GM12878 (cell line): ENCODE results near the gene KCND2. TPM values are rescaled to one million over a fixed set of nuclear protein-coding genes. Genes with fewer than 3 reads are reported as not detected.
A peak's percentile ranks its signal among the peaks of the same experiment; 100 is the strongest.

Experiments
- ATAC-seq: fragments of 200-7000 bp; cut with Tn5 transposase; 3 replicates; pipeline ENCODE4 v1.9.1; 2020; ENCODE audit warnings: mild to moderate bottlenecking, moderate library complexity
- BruUV-seq: library from RNA; stranded (reverse); fragments of 400-500 nt; replicated peaks from 2 replicates; lab custom pipeline; 2021; lab: Mats Ljungman, UMichigan
- CTCF ChIA-PET: fragments of 300-600 bp; sonication (Branson Sonifier 250); formaldehyde crosslinking; extraction: SDS; loops from one replicate; lab custom pipeline; 2021; ENCODE audit warnings: inconsistent platforms; lab: Yijun Ruan, JAX
- POLR2A ChIA-PET: fragments of 350-600 bp; formaldehyde crosslinking; extraction: SDS; loops from one replicate; lab custom pipeline; 2021; ENCODE audit warnings: inconsistent platforms; lab: Charles Lee
- RAD21 ChIA-PET: fragments of 300-600 bp; sonication (Branson Sonifier 250); formaldehyde crosslinking; loops from one replicate; lab custom pipeline; 2023; ENCODE audit warnings: antibody characterized with exemption; ENCODE audit not compliant: unreplicated experiment; lab: Charles Lee
- SMC1A ChIA-PET: fragments of 300-600 bp; sonication (Branson Sonifier 250); formaldehyde crosslinking; loops from one replicate; lab custom pipeline; 2023; ENCODE audit not compliant: unreplicated experiment, uncharacterized antibody; lab: Charles Lee
- DNase-seq: peaks from one replicate; pipeline ENCODE4 v3.0.0-alpha.2; 2011; ENCODE audit warnings: low read depth, low spot score
- FAIRE-seq: peaks from 3 replicates; lab custom pipeline; 2011; peaks lifted over from hg19 to GRCh38; lab: Jason Lieb, UNC
- H2AFZ ChIP-seq: 2 replicates; pipeline ENCODE4 v1.6.0; 2011; ENCODE audit warnings: low read depth, low read length, control low read depth; ENCODE audit not compliant: control insufficient read depth
- H3K27ac ChIP-seq: 2 replicates; pipeline ENCODE4 v1.5.1; 2011; ENCODE audit warnings: control low read depth; ENCODE audit not compliant: control insufficient read depth, insufficient read depth
- H3K27me3 ChIP-seq, 2 experiments: replicated peaks in 1 of 2; 2 replicates each; pipeline versions ENCODE4 v1.6.0 to v1.6.1; 2011; ENCODE audit warnings: low read length in 1 of 2; ENCODE audit not compliant: control insufficient read depth in 2 of 2, insufficient read depth in 2 of 2
- H3K36me3 ChIP-seq, 2 experiments: 2 replicates each; pipeline ENCODE4 v1.5.1; 2011; ENCODE audit warnings: low read length in 1 of 2; ENCODE audit not compliant: control insufficient read depth in 2 of 2, insufficient read depth in 2 of 2
- H3K4me1 ChIP-seq: 2 replicates; pipeline ENCODE4 v1.6.1; 2011; ENCODE audit warnings: mild to moderate bottlenecking, low read length, moderate library complexity, mixed read lengths; ENCODE audit not compliant: control insufficient read depth, insufficient read depth
- H3K4me2 ChIP-seq: 2 replicates; pipeline ENCODE4 v1.6.0; 2011; ENCODE audit warnings: control low read depth; ENCODE audit not compliant: control insufficient read depth, insufficient read depth
- H3K4me3 ChIP-seq: fragments of 200-600 bp; sonication (generic); 2 replicates; pipeline ENCODE4 v1.5.1; 2016
- H3K79me2 ChIP-seq: 2 replicates; pipeline ENCODE4 v1.6.0; 2011; ENCODE audit warnings: low read length; ENCODE audit not compliant: control insufficient read depth, insufficient read depth
- H3K9ac ChIP-seq: 2 replicates; pipeline ENCODE4 v1.8.0; 2011; ENCODE audit warnings: low read length, control low read depth, mixed read lengths; ENCODE audit not compliant: control insufficient read depth, insufficient read depth
- H3K9me3 ChIP-seq: replicated peaks from 3 replicates; pipeline ENCODE4 v1.5.1; 2011; ENCODE audit warnings: mild to moderate bottlenecking, low read length; ENCODE audit not compliant: control insufficient read depth, insufficient read depth
- H4K20me1 ChIP-seq: 2 replicates; pipeline ENCODE4 v1.6.0; 2011; ENCODE audit not compliant: control insufficient read depth, insufficient read depth
- CBFB ChIP-seq: IDR thresholded peaks from 2 replicates; pipeline ENCODE4 v1.6.1; 2016; ENCODE audit warnings: antibody characterized with exemption, low read depth
- CBX3 ChIP-seq: fragments of 200-600 bp; sonication (generic); IDR thresholded peaks from 2 replicates; pipeline ENCODE4 v1.6.1; 2016; ENCODE audit warnings: low read depth, borderline replicate concordance
- CEBPB ChIP-seq, 2 experiments: fragments of 150-350 bp in 1 of 2; IDR thresholded peaks; 2 replicates each; pipeline ENCODE4 v1.6.1; 2012 to 2014; ENCODE audit warnings: low read depth in 2 of 2, low read length in 2 of 2, borderline replicate concordance in 1 of 2, inconsistent platforms in 1 of 2
- DPF2 ChIP-seq: fragments of 450-650 bp; IDR thresholded peaks from 2 replicates; pipeline ENCODE4 v1.6.1; 2017; ENCODE audit warnings: mild to moderate bottlenecking
- FOXM1 ChIP-seq: IDR thresholded peaks from 2 replicates; pipeline ENCODE4 v1.6.1; 2012; ENCODE audit warnings: low read depth, mild to moderate bottlenecking, inconsistent platforms, low read length, moderate library complexity
- HDGF ChIP-seq: fragments of 450-650 bp; IDR thresholded peaks from 2 replicates; pipeline ENCODE4 v1.6.1; 2016; ENCODE audit warnings: antibody characterized with exemption
- JUNB ChIP-seq: IDR thresholded peaks from 2 replicates; pipeline ENCODE4 v1.6.1; 2016; ENCODE audit warnings: antibody characterized with exemption, mild to moderate bottlenecking
- NBN ChIP-seq: fragments of 450-650 bp; IDR thresholded peaks from 2 replicates; pipeline ENCODE4 v1.6.1; 2016
- NFIC ChIP-seq: IDR thresholded peaks from 2 replicates; pipeline ENCODE4 v1.6.1; 2012; ENCODE audit warnings: low read depth, mild to moderate bottlenecking, inconsistent platforms, low read length, moderate library complexity
- NFYA ChIP-seq: IDR thresholded peaks from 2 replicates; pipeline ENCODE4 v1.6.1; 2011; ENCODE audit warnings: low read depth, mild to moderate bottlenecking, low read length, improper control_type of control experiment, borderline replicate concordance
- SMAD1 ChIP-seq: fragments of 450-650 bp; IDR thresholded peaks from 2 replicates; pipeline ENCODE4 v1.6.1; 2018; ENCODE audit warnings: mild to moderate bottlenecking, low read depth; ENCODE audit not compliant: partially characterized antibody
- SREBF1 ChIP-seq: IDR thresholded peaks from 2 replicates; pipeline ENCODE4 v1.6.1; 2012; ENCODE audit warnings: mild to moderate bottlenecking, low read length
- ZZZ3 ChIP-seq: IDR thresholded peaks from 2 replicates; pipeline ENCODE4 v1.6.1; 2011; ENCODE audit warnings: low read depth; ENCODE audit not compliant: control insufficient read depth, insufficient read length
- WGBS: methylation state at CpG from one replicate; pipeline ENCODE4 v1.1.6; 2016; ENCODE audit warnings: low lambda C conversion rate; ENCODE audit not compliant: insufficient replicate concordance, insufficient coverage; ENCODE audit errors: missing lambda C conversion rate; 5-methylcytosine and 5-hydroxymethylcytosine counted together
- in situ Hi-C: fragments of 300-500 bp; cut with MboI; formaldehyde crosslinking; loops from 9 replicates; pipeline ENCODE4 v1.14.3; 2018; ENCODE audit warnings: mixed read lengths
- intact Hi-C: fragments of 100-400 bp; cut with micrococcal nuclease; formaldehyde crosslinking; loops from one replicate; pipeline ENCODE4 v1.14.2; 2022; ENCODE audit not compliant: unreplicated experiment
- polyA plus RNA-seq, 11 experiments: library from polyadenylated mRNA; depleted of rRNA in 4 of 11; unstranded in 6 of 11; stranded (reverse) in 5 of 11; fragments of >200 nt; fragmentation: Nextera tagmentation in 4 of 11; fragmentation: Illumina TruSeq in 1 of 11; extraction: Ambion mirVana in 4 of 11; extraction: Trizol in 1 of 11; gene quantifications; 1 replicate in 1 of 11; 2 replicates in 10 of 11; pipeline versions ENCODE4 v1.2.1 to v1.2.3, GENCODE V29; 2011 to 2016; ENCODE audit warnings: inconsistent platforms in 2 of 11, missing spikeins in 2 of 11, low read depth in 1 of 11
- total RNA-seq, 4 experiments: library from RNA; depleted of rRNA in 3 of 4; stranded (reverse); fragments of >200 nt in 3 of 4; fragmentation: Illumina TruSeq in 1 of 4; extraction: Trizol in 1 of 4; gene quantifications; 2 replicates each; pipeline versions ENCODE4 v1.2.1 to v1.2.3, GENCODE V29; 2013 to 2021
- TF ChIP-seq, protein P1 (sequence below): fragments of 450-650 bp; IDR thresholded peaks from 2 replicates; pipeline ENCODE4 v1.6.1; 2016; ENCODE audit warnings: mild to moderate bottlenecking
- TF ChIP-seq, protein P2 (sequence below): IDR thresholded peaks from 2 replicates; pipeline ENCODE4 v1.6.1; 2011; ENCODE audit warnings: low read depth, mild to moderate bottlenecking, low read length, moderate library complexity, borderline replicate concordance; ENCODE audit errors: extremely low read depth
- TF ChIP-seq, protein P3 (sequence below): fragments of 450-650 bp; IDR thresholded peaks from 2 replicates; pipeline ENCODE4 v1.6.1; 2017; ENCODE audit warnings: mild to moderate bottlenecking, low read depth, inconsistent platforms; ENCODE audit not compliant: poor library complexity, severe bottlenecking

The KCND2 gene
- total and polyA plus RNA-seq, 10 of the 15 experiments (the other 5 are each of a cell fraction or from before 2014, with no cell fraction given) = 3.6 to 22.3 (median 6.3) TPM

DNA sequence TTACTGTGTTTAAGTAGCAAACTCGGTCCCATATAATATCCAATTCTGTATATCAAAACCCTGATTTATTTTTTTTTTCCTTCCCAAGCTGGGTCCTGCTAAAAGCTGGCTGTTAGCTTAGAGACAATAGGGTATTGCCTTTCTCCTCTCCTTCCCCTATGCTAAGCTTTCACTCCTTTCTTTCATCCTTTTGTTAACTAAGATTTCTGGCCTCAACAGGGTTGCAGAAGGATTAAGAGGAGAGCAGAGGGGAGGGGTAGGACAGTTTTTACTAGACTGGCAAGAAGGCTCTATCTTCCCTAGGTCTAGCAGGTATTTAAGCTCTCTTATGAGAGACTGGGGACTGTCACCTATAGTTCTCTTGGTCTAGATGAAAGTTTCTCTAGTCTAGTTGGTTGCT is 229.2 kb downstream of the KCND2 start:
- no TSS peak for BruUV-seq
- POLR2A ChIA-PET = no interaction called here
- no peaks in the 10 kb centered on the region for H3K4me1 ChIP-seq
- no peak overlapping the region for H3K4me3 ChIP-seq
- SMC1A ChIA-PET = interaction anchor here (0.8 to 2.1 kb wide), 5 partner anchors 15 to 224 kb away, joined by 3 to 7 read pairs (median 5); no protein-coding TSS in a partner anchor
- H3K4me2 ChIP-seq = no peak overlapping the region
- in situ Hi-C loops = no loop called here
- H4K20me1 ChIP-seq = no peaks in the 10 kb centered on the region
- H3K9ac ChIP-seq = no peak overlapping the region
- ATAC-seq = peak; percentile 33
- no peaks in the 10 kb centered on the region for H3K36me3 ChIP-seq
- no peak for FAIRE-seq
- H3K27ac ChIP-seq = no peak overlapping the region
- TF ChIP-seq CBX3 = no peak
- TF ChIP-seq ZZZ3 = no peak
- TF ChIP-seq NFYA = no peak
- no peak for TF ChIP-seq SREBF1
- TF ChIP-seq SMAD1 = no peak
- no peak for TF ChIP-seq JUNB
- TF ChIP-seq NBN = no peak
- H3K79me2 ChIP-seq = no peaks in the 10 kb centered on the region
- no peak overlapping the region for H2AFZ ChIP-seq
- RAD21 ChIA-PET = no interaction called here
- CTCF ChIA-PET = interaction anchor here (1.3 kb wide), 2 partner anchors 15 to 36 kb away, joined by 3 to 5 read pairs; no protein-coding TSS in a partner anchor
- 0% methylated on average over 1 of the region's 1 CpG for WGBS
- H3K27me3 ChIP-seq = no peaks in the 10 kb centered on the region
- intact Hi-C loops = no loop called here
- no peak for DNase-seq
- H3K9me3 ChIP-seq = no peaks in the 10 kb centered on the region; the same call in 2 of the 3 replicates

DNA sequence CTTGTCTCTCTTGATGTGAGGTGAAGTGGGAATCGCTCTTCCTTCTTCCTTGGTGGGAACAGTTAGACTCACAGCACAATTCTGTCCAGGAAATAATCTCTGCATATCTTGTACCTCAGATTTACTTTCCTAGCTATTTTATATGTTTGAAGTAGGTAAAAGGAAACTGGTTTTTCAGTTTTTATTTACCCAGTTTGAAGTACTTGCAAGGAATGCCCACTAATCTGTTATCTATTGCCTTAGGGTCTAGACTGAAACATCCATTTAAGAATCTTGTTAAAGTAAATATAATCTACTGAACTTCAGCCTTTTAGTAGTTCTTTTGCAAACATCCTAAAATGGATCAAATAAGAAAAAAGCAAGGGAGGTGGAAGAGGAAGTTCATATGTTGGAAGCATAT is 229.8 kb downstream of the KCND2 start:
- intact Hi-C loops (no loop called here), in situ Hi-C loops (no loop called here)
- no peak for ATAC-seq
- H2AFZ ChIP-seq = no peak overlapping the region
- CTCF ChIA-PET = interaction anchor here (0.9 to 1.3 kb wide), 3 partner anchors 16 to 35 kb away, joined by 3 to 5 read pairs (median 3); no protein-coding TSS in a partner anchor
- no peak overlapping the region for H3K4me3 ChIP-seq
- POLR2A ChIA-PET = no interaction called here
- H3K9me3 ChIP-seq = no peaks in the 10 kb centered on the region; the same call in 2 of the 3 replicates
- no peaks in the 10 kb centered on the region for H3K4me1 ChIP-seq
- H3K4me2 ChIP-seq = no peak overlapping the region
- H3K27me3 ChIP-seq = no peaks in the 10 kb centered on the region
- 4% methylated on average over 1 of the region's 1 CpG for WGBS
- no peak for FAIRE-seq
- H3K27ac ChIP-seq = no peak overlapping the region
- H4K20me1 ChIP-seq = no peaks in the 10 kb centered on the region
- no TSS peak for BruUV-seq
- SMC1A ChIA-PET = interaction anchor here (0.8 to 2.1 kb wide), 6 partner anchors 16 to 225 kb away, joined by 3 to 7 read pairs (median 4); no protein-coding TSS in a partner anchor
- H3K9ac ChIP-seq = no peak overlapping the region
- H3K36me3 ChIP-seq = no peaks in the 10 kb centered on the region
- no peak for DNase-seq
- no peaks in the 10 kb centered on the region for H3K79me2 ChIP-seq
- RAD21 ChIA-PET = no interaction called here
- TF ChIP-seq, protein P1, sequence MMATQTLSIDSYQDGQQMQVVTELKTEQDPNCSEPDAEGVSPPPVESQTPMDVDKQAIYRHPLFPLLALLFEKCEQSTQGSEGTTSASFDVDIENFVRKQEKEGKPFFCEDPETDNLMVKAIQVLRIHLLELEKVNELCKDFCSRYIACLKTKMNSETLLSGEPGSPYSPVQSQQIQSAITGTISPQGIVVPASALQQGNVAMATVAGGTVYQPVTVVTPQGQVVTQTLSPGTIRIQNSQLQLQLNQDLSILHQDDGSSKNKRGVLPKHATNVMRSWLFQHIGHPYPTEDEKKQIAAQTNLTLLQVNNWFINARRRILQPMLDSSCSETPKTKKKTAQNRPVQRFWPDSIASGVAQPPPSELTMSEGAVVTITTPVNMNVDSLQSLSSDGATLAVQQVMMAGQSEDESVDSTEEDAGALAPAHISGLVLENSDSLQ = no peak
- TF ChIP-seq CBFB (no peak), CEBPB (IDR thresholded peaks at IDR 0.05; ENCODE audit: borderline replicate concordance in 1 of 2, low read depth in 2 of 2, low read length in 2 of 2) (no peak), FOXM1 (no peak), HDGF (no peak), DPF2 (no peak), NFIC (no peak; the same call in 1 of the 2 replicates)
- TF ChIP-seq, protein P2, sequence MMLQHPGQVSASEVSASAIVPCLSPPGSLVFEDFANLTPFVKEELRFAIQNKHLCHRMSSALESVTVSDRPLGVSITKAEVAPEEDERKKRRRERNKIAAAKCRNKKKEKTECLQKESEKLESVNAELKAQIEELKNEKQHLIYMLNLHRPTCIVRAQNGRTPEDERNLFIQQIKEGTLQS = no peak
- TF ChIP-seq, protein P3, sequence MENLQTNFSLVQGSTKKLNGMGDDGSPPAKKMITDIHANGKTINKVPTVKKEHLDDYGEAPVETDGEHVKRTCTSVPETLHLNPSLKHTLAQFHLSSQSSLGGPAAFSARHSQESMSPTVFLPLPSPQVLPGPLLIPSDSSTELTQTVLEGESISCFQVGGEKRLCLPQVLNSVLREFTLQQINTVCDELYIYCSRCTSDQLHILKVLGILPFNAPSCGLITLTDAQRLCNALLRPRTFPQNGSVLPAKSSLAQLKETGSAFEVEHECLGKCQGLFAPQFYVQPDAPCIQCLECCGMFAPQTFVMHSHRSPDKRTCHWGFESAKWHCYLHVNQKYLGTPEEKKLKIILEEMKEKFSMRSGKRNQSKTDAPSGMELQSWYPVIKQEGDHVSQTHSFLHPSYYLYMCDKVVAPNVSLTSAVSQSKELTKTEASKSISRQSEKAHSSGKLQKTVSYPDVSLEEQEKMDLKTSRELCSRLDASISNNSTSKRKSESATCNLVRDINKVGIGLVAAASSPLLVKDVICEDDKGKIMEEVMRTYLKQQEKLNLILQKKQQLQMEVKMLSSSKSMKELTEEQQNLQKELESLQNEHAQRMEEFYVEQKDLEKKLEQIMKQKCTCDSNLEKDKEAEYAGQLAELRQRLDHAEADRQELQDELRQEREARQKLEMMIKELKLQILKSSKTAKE = no peak
